Heart left ventricle (tissue), 16 donors: ENCODE data around the gene RPAP3. TPM values are rescaled to one million over a fixed set of nuclear protein-coding genes. Genes with fewer than 3 reads are reported as not detected.
A peak's percentile ranks its signal among the peaks of the same experiment; 100 is the strongest.

Experiments used
- ATAC-seq, 4 donors: fragments of 200-7000 bp; cut with Tn5 transposase; one replicate each; pipeline ENCODE4 v1.9.1; 2020 to 2022; ENCODE audit warnings: moderate library complexity in 4 of 4, mild to moderate bottlenecking in 3 of 4, moderate number of reproducible peaks in 1 of 4
- DNase-seq, 5 donors: peaks; one replicate each; pipeline ENCODE4 v3.0.0-alpha.2; 2020
- H3K27ac ChIP-seq, 12 donors: fragments of 200-600 bp; sonication (generic) in 4 of 12; one replicate each; pipeline versions ENCODE4 v1.5.0 to v1.8.0; 2016 to 2022; ENCODE audit warnings: mild to moderate bottlenecking in 2 of 12
- H3K27me3 ChIP-seq, 9 donors: fragments of 200-600 bp; sonication (generic) in 2 of 9; one replicate each; pipeline versions ENCODE4 v1.5.1 to v1.8.0; 2016 to 2022; ENCODE audit warnings: mild to moderate bottlenecking in 3 of 9
- H3K36me3 ChIP-seq, 9 donors: fragments of 200-600 bp; sonication (generic) in 2 of 9; one replicate each; pipeline versions ENCODE4 v1.5.0 to v1.8.0; 2018 to 2022; ENCODE audit warnings: mild to moderate bottlenecking in 2 of 9
- H3K4me1 ChIP-seq, 12 donors: fragments of 200-600 bp; sonication (generic) in 4 of 12; one replicate each; pipeline versions ENCODE4 v1.5.0 to v1.8.0; 2016 to 2022; ENCODE audit warnings: mild to moderate bottlenecking in 3 of 12
- H3K4me3 ChIP-seq, 12 donors: fragments of 200-600 bp; sonication (generic) in 4 of 12; one replicate each; pipeline versions ENCODE4 v1.5.0 to v1.8.0; 2017 to 2022; ENCODE audit warnings: mild to moderate bottlenecking in 9 of 12, moderate library complexity in 4 of 12
- H3K9me3 ChIP-seq, 12 donors: fragments of 200-600 bp; sonication (generic) in 4 of 12; one replicate each; pipeline versions ENCODE4 v1.5.0 to v1.8.0; 2016 to 2022; ENCODE audit warnings: mild to moderate bottlenecking in 1 of 12
- CTCF ChIP-seq, 12 donors: fragments of 200-600 bp; sonication (generic) in 4 of 12; IDR thresholded peaks; one replicate each; pipeline versions ENCODE4 v1.5.0 to v1.8.0; 2018 to 2022; ENCODE audit warnings: antibody characterized with exemption in 12 of 12, mild to moderate bottlenecking in 5 of 12
- POLR2A ChIP-seq, 2 donors: fragments of 450-650 bp; IDR thresholded peaks; one replicate each; pipeline ENCODE4 v1.6.1; 2017; ENCODE audit warnings: antibody characterized with exemption in 2 of 2, mild to moderate bottlenecking in 2 of 2, moderate library complexity in 2 of 2
- WGBS, 4 donors: extraction: QIAGEN DNeasy Blood & Tissue Kit in 2 of 4; methylation state at CpG; one replicate each; pipeline versions ENCODE4 v1.1.5 to v1.1.7; 2013 to 2018; 5-methylcytosine and 5-hydroxymethylcytosine counted together
- intact Hi-C, 10 donors: fragments of 100-400 bp; cut with DNase I; formaldehyde crosslinking; loops; one replicate each; pipeline versions ENCODE4 v1.11.1 to v1.14.2; 2022
- polyA plus RNA-seq, 2 donors: library from polyadenylated mRNA; stranded (reverse); fragments of 200-250 nt; gene quantifications; one replicate each; pipeline ENCODE4 v1.2.3, GENCODE V29; 2013
- total RNA-seq, 9 donors: library from RNA; depleted of rRNA in 2 of 9; stranded (reverse); fragments of >200 nt in 2 of 9; fragmentation: NEBNext Ultra II Directional in 3 of 9; extraction: Animal tissue kit (Norgen Biotek cat#: 25700) in 3 of 9; gene quantifications; one replicate each; pipeline versions ENCODE4 v1.1.0 to v1.2.4, GENCODE V29; 2016 to 2023
- donor health status: ischemic (EF 13 %, LVEDD 7.1; RV severe dilation, severe dysfunction).
- donor health status: healthy with polysubstance abuse.
- donor health status: DM: no; HTN: yes; CAD: no.
- donor health status: DM: no; HTN: no; CAD: no.
- donor health status: ischemic (EF 25% LVEDD 6.9; RV normal size, moderate dysfunction).
- donor health status: ischemic (EF 25% LVEDD 5.7; RV mildly dilated, moderate dysfunction).
- donor health status: healthy.
- donor health status: DM: yes; HTN: yes; CAD: no.
- donor health status: ischemic (EF 35%, LVEDD 5.7; RV mildly dilated, moderate dysfunction).
- donor health status: nonischemic (EF 11% LVEDD 7.7; RV severe dilation, severe dysfunction).
- donor health status: DM: yes; HTN: yes; CAD: no.
- donor health status: PGD.
- donor health status: ischemic (EF 29% LVEDD 5.4; RV normal size, mild dysfunction).
- donor health status: nonischemic (EF 23%, LVEDD 6.1; RV moderate dilation, normal function).

RPAP3 gene
- total and polyA plus RNA-seq, 11 donors, result 7.2 to 25.2 (median 21.7) TPM

DNA sequence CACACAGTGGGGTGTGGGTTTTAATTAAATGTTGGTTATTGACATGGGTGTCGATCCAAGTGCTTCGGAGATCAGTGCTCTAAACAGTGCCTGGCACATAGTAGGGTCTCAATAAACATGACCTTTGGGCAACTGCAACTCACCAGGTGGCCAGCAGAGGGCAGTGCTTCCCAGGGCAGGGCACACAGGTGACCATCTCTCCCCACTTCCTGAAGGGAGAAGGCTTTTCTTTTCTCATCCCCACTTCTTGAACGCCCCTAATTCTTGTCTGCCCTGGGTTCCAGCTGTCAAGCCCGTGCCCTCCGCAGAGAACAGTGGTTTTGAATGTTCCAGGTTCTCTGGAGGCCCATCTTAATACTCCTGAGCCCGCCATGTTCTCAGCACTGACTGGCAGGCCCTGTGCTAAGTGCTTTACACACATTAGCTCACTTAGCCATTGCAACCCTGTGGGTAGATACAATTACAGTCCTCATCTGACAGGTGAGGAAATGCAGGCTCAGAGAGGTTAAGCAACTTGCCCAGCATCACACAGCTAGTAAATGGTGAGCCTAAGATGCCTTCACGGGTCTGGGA, 36.5 kb upstream of the RPAP3 start:
- intact Hi-C loops, result no loop called here
- no peaks in the 10 kb centered on the region for H3K9me3 ChIP-seq
- H3K4me1 ChIP-seq, result peaks cover 16 to 69% (median 40%) of the 10 kb centered on the region in 12 donors
- peaks cover 0 to 16% (median 3%) of the 10 kb centered on the region in 9 donors for H3K36me3 ChIP-seq
- H3K27me3 ChIP-seq, result no peaks in the 10 kb centered on the region
- peak in 2 of 5 donors; percentile 51 to 81 for DNase-seq
- 79 to 84% (median 82%) methylated on average over 7 of the region's 7 CpGs for WGBS, 4 donors
- H3K27ac ChIP-seq, result peak overlapping the region in 1 of 12 donors; percentile 14
- H3K4me3 ChIP-seq, result no peak overlapping the region
- no peak for ATAC-seq
- no peak for TF ChIP-seq POLR2A (IDR thresholded peaks at IDR 0.05)
- peak; percentile 84 to 97 (median 90) for TF ChIP-seq CTCF (IDR thresholded peaks at IDR 0.05)

DNA sequence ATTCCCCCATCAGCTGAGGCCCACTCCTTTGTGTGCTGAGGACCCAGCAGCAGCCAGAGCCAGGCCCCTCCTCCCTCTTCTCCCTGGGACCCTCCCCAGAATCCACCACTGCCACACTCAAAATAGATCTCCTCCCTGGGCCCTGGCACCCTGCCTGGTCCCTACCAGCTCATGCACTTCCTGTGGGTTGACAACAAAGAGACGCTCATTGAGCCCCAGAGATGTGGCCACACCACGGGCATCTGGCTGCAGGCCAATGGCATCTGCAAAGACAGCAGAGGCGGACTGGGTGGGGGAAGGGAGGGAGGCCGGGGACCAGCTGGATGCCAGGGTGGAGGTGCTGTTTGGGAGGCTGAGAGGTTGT, 35.5 kb upstream of the RPAP3 start:
- H3K4me1 ChIP-seq, result peaks cover 23 to 79% (median 50%) of the 10 kb centered on the region in 12 donors
- H3K36me3 ChIP-seq, result peaks cover 0 to 8% (median 0%) of the 10 kb centered on the region in 9 donors
- TF ChIP-seq POLR2A (IDR thresholded peaks at IDR 0.05) (no peak), CTCF (IDR thresholded peaks at IDR 0.05) (no peak)
- intact Hi-C loops, result loop anchor here in 1 of 10 donors (2.0 kb wide), 1 partner anchor 17 kb away; the partner anchor contains the start of gene RAPGEF3
- no peaks in the 10 kb centered on the region for H3K9me3 ChIP-seq
- ATAC-seq (peak in 1 of 4 donors; percentile 4), DNase-seq (peak; percentile 78 to 92 (median 85))
- no peaks in the 10 kb centered on the region for H3K27me3 ChIP-seq
- WGBS, 4 donors, result 15 to 28% (median 19%) methylated on average over 3 to 4 of the region's 4 CpGs
- no peak overlapping the region for H3K4me3 ChIP-seq
- peak overlapping the region in 11 of 12 donors; percentile 44 to 86 (median 72) for H3K27ac ChIP-seq

DNA sequence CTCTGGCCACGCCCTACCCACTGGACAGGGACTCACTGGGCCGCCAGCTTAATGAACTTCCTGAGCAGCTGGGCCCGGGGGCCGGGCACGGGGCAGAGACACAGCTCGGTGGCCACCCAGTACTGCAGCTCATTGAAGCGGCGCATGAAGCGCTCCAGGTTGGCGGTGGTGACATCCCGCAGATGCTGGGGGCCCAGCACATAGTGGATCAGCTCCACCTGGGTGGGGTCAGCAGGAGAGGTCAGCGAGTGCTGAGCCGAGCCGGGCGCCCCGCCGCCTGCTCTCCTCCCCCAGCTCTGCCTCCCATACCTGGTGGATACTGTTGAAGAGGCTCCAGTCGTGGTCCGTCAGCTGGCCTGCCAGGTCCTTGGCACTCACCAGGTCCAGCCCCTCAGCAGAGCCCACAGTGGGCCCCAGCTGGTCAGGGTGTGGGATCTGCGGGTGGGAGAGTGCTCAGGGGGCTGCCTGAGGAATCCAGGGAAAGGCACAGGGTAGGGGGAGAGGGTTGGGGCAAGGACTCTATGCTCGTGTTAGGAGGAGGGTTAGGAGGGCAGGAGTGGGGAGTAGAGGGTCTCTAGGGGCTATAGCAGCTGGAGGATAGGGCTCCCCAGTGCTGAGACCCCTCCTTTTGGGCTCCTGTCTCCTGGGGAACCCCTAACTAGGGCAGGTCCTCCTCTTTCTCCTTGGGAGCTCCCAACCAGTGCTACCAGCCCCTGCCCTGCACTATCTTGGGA, 34.9 kb upstream of the RPAP3 start:
- H3K9me3 ChIP-seq, result no peaks in the 10 kb centered on the region
- H3K27ac ChIP-seq, result peak overlapping the region; percentile 21 to 86 (median 72)
- DNase-seq (no peak), ATAC-seq (no peak)
- no peaks in the 10 kb centered on the region for H3K27me3 ChIP-seq
- peaks cover 0 to 3% (median 0%) of the 10 kb centered on the region in 9 donors for H3K36me3 ChIP-seq
- H3K4me3 ChIP-seq, result no peak overlapping the region
- intact Hi-C loops, result loop anchor here in 1 of 10 donors (2.0 kb wide), 1 partner anchor 18 kb away; the partner anchor contains the start of gene RAPGEF3
- peaks cover 29 to 79% (median 55%) of the 10 kb centered on the region in 12 donors for H3K4me1 ChIP-seq
- TF ChIP-seq CTCF (IDR thresholded peaks at IDR 0.05) (no peak), POLR2A (IDR thresholded peaks at IDR 0.05) (no peak)
- 70 to 81% (median 71%) methylated on average over 13 to 21 of the region's 21 CpGs for WGBS, 4 donors

DNA sequence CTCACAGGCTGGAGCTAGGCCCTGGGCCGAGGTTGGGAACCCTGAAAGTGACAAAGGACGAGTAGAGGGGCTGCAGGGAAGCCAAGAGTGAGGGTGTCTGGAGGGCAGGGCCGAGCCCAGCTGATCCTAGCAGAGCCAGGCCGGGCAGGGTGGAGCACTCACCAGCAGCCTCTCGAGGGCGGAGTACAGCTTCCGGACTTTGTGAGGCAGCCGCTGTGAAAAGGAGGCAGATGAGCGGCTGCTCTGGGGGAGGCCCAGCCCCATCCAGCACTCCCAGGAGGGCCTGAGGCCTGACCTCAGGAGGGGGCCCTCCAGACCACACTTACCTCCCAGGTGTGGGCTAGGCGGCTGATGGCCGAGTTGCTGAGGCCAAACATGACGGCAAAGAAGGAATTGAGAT, 34.1 kb upstream of the RPAP3 start:
- Histone ChIP-seq H3K27ac (peak overlapping the region in 11 of 12 donors; percentile 44 to 86 (median 73)), H3K4me1 (peaks cover 31 to 79% (median 63%) of the 10 kb centered on the region in 12 donors), H3K9me3 (no peaks in the 10 kb centered on the region), H3K36me3 (no peaks in the 10 kb centered on the region), H3K27me3 (no peaks in the 10 kb centered on the region), H3K4me3 (no peak overlapping the region)
- ATAC-seq (peak in 3 of 4 donors; percentile 3 to 55 (median 7)), DNase-seq (peak; percentile 62 to 77 (median 72))
- TF ChIP-seq POLR2A (IDR thresholded peaks at IDR 0.05), result no peak
- no peak for TF ChIP-seq CTCF (IDR thresholded peaks at IDR 0.05)
- intact Hi-C loops, result loop anchor here in 1 of 10 donors (2.0 kb wide), 1 partner anchor 19 kb away; the partner anchor contains the start of gene RAPGEF3
- 56 to 70% (median 59%) methylated on average over 9 to 12 of the region's 12 CpGs for WGBS, 4 donors
